Measurements from ENCODE around the gene PLXDC2.

GRCh38 chr10:19815036-19815730 lies 1.0 kb upstream of the PLXDC2 start:
- TF ChIP-seq EZH2 (IDR thresholded peaks at IDR 0.05; ENCODE audit: borderline replicate concordance, insufficient read depth, low read depth, low read length, poor library complexity, severe bottlenecking): no peak
- TF ChIP-seq, protein P1, sequence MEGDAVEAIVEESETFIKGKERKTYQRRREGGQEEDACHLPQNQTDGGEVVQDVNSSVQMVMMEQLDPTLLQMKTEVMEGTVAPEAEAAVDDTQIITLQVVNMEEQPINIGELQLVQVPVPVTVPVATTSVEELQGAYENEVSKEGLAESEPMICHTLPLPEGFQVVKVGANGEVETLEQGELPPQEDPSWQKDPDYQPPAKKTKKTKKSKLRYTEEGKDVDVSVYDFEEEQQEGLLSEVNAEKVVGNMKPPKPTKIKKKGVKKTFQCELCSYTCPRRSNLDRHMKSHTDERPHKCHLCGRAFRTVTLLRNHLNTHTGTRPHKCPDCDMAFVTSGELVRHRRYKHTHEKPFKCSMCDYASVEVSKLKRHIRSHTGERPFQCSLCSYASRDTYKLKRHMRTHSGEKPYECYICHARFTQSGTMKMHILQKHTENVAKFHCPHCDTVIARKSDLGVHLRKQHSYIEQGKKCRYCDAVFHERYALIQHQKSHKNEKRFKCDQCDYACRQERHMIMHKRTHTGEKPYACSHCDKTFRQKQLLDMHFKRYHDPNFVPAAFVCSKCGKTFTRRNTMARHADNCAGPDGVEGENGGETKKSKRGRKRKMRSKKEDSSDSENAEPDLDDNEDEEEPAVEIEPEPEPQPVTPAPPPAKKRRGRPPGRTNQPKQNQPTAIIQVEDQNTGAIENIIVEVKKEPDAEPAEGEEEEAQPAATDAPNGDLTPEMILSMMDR (IDR thresholded peaks at IDR 0.05): no peak

Data from B cell (primary cell).